ENCODE measurements around the gene ST3GAL3. TPM values are rescaled to one million over a fixed set of nuclear protein-coding genes. Genes with fewer than 3 reads are reported as not detected.

Gene ST3GAL3
- total and polyA plus RNA-seq, 10 of the 15 experiments (the other 5 are each of a cell fraction or from before 2014, with no cell fraction given) = 1.2 to 19.3 (median 11.0) TPM

DNA sequence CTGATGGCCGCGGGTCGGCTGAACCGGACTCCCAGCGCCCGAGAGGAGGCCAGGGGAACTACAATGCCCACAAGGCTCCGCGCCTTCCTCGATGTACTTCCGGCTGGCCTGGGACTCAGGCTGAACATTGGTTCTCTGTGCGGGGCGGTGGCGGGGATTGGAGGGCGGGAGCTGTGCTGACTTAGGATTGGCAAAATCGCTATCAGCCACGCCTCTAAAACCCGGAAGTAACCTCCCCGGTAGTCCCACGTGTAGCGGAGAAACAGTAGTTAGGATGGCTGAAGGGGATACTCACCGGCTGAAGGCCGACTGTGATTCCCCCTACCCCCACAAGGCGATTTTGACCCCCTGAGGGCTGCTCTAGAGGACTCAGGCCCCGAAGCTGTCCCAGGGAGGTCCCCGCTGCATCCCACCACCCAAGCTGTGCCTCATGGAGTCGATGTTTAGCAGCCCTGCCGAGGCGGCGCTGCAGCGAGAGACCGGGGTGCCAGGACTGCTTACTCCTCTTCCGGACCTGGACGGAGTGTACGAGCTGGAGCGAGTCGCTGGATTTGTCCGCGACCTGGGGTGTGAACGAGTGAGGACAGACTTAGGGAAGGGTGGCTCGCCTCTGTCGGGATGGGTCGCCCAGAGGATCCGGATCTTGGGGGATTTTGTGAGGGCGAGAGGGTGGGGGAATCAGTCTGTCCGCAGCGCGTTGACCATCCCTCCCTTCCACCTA lies 262.6 kb downstream of the ST3GAL3 start, which contains the start of gene DPH2:
Gene DPH2 (plus strand): TSS at position 265 of the 721 bp plus-strand sequence. CDS start 166 bp downstream, at position 431.
- Histone ChIP-seq H3K27ac (ENCODE audit: control insufficient read depth, insufficient read depth) (peak within 1 kb of the TSS; percentile 60), H3K27me3 (replicated peaks in 1 of 2; ENCODE audit: control insufficient read depth in 2 of 2, insufficient read depth in 2 of 2, low read length in 1 of 2) (no peaks in the 10 kb centered on the region), H3K9me3 (replicated peaks; ENCODE audit: control insufficient read depth, insufficient read depth, low read length) (no peaks in the 10 kb centered on the region), H2AFZ (ENCODE audit: control insufficient read depth, low read depth, low read length) (peak within 1 kb of the TSS; percentile 46), H3K4me3 (peak within 1 kb of the TSS; percentile 98), H3K4me2 (ENCODE audit: control insufficient read depth, insufficient read depth) (peak within 1 kb of the TSS; percentile 93), H3K79me2 (ENCODE audit: control insufficient read depth, insufficient read depth, low read length) (peaks cover 18% of the 10 kb centered on the region), H3K4me1 (ENCODE audit: control insufficient read depth, insufficient read depth, low read length) (peaks cover 18% of the 10 kb centered on the region), H4K20me1 (ENCODE audit: control insufficient read depth, insufficient read depth) (no peaks in the 10 kb centered on the region), H3K36me3 (ENCODE audit: control insufficient read depth in 2 of 2, insufficient read depth in 2 of 2, low read length in 1 of 2) (peaks cover 8 to 11% of the 10 kb centered on the region in 2 experiments; a peak in 3 of 4 replicates), H3K9ac (ENCODE audit: control insufficient read depth, insufficient read depth, low read length) (peak within 1 kb of the TSS; percentile 89)
- DNase-seq (ENCODE audit: low read depth, low spot score) = peak; percentile 91
- POLR2A ChIA-PET = interaction anchor here (1.0 kb wide), 2 partner anchors 17 to 23 kb away, joined by 3 read pairs; partner anchors contain the start of gene IPO13
- CTCF ChIA-PET = interaction anchor here (0.6 to 2.0 kb wide), 4 partner anchors 23 to 320 kb away, joined by 3 to 6 read pairs (median 4); partner anchors contain the start of gene KDM4A
- intact Hi-C loops (cut with micrococcal nuclease; ENCODE audit: unreplicated experiment) = loop anchor here (1.0 kb wide), 1 partner anchor 24 kb away; the partner anchor contains the start of gene IPO13
- 1% methylated on average over 46 of the region's 47 CpGs for WGBS (ENCODE audit: insufficient coverage, insufficient replicate concordance, low lambda C conversion rate, missing lambda C conversion rate)
- in situ Hi-C loops (cut with MboI) = no loop called here
- TSS peak; percentile 73 for BruUV-seq (replicated peaks)
- peak; percentile 96 for FAIRE-seq
- RAD21 ChIA-PET (ENCODE audit: unreplicated experiment) = interaction anchor here (2.6 kb wide), 1 partner anchor 207 kb away, joined by 6 read pairs; no protein-coding TSS in a partner anchor
- ATAC-seq = peak; percentile 94
- SMC1A ChIA-PET (ENCODE audit: uncharacterized antibody, unreplicated experiment) = interaction anchor here (1.0 kb wide), 1 partner anchor 78 kb away, joined by 3 read pairs; no protein-coding TSS in a partner anchor
- TF ChIP-seq BCL11A (IDR thresholded peaks at IDR 0.05; ENCODE audit: low read depth, low read length) (no peak), TAF1 (IDR thresholded peaks at IDR 0.05; ENCODE audit: borderline replicate concordance, low read depth, low read length) (no peak), BACH1 (IDR thresholded peaks at IDR 0.05; ENCODE audit: borderline replicate concordance) (no peak), ESRRA (IDR thresholded peaks at IDR 0.05; ENCODE audit: low read length) (no peak), MEF2B (IDR thresholded peaks at IDR 0.05; ENCODE audit: partially characterized antibody, poor library complexity, severe bottlenecking) (no peak), NR2C2 (IDR thresholded peaks at IDR 0.05; ENCODE audit: borderline replicate concordance, control insufficient read depth, insufficient read length, low read depth) (no peak), IRF4 (IDR thresholded peaks at IDR 0.05; ENCODE audit: low read depth, low read length) (no peak), WRNIP1 (IDR thresholded peaks at IDR 0.05; ENCODE audit: borderline replicate concordance, low read depth, low read length) (no peak), STAT1 (conservative IDR thresholded peaks at IDR 0.05) (no peak), ASH2L (IDR thresholded peaks at IDR 0.05; ENCODE audit: borderline replicate concordance, low read depth) (no peak), POLR2A (IDR thresholded peaks at IDR 0.05; ENCODE audit: low read depth, low read length) (peak; percentile 67), HDAC2 (IDR thresholded peaks at IDR 0.05) (no peak), MLLT1 (IDR thresholded peaks at IDR 0.05) (no peak; the same call in 1 of the 2 replicates), STAT3 (IDR thresholded peaks at IDR 0.05; ENCODE audit: low read depth, low read length) (no peak), LARP7 (IDR thresholded peaks at IDR 0.05) (no peak), MYC (IDR thresholded peaks at IDR 0.05; ENCODE audit: insufficient read depth, insufficient read length, insufficient replicate concordance, low read length, severe bottlenecking) (no peak)
- TF ChIP-seq, protein P1, sequence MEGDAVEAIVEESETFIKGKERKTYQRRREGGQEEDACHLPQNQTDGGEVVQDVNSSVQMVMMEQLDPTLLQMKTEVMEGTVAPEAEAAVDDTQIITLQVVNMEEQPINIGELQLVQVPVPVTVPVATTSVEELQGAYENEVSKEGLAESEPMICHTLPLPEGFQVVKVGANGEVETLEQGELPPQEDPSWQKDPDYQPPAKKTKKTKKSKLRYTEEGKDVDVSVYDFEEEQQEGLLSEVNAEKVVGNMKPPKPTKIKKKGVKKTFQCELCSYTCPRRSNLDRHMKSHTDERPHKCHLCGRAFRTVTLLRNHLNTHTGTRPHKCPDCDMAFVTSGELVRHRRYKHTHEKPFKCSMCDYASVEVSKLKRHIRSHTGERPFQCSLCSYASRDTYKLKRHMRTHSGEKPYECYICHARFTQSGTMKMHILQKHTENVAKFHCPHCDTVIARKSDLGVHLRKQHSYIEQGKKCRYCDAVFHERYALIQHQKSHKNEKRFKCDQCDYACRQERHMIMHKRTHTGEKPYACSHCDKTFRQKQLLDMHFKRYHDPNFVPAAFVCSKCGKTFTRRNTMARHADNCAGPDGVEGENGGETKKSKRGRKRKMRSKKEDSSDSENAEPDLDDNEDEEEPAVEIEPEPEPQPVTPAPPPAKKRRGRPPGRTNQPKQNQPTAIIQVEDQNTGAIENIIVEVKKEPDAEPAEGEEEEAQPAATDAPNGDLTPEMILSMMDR (IDR thresholded peaks at IDR 0.05 in 2 of 3, conservative IDR thresholded peaks at IDR 0.05 in 1 of 3; ENCODE audit: control insufficient read depth in 2 of 3, extremely low read depth in 1 of 3, insufficient read depth in 1 of 3, low read depth in 3 of 3, low read length in 3 of 3) = peak in 2 of 3 experiments; percentile 10 to 15; a peak in 2 of 6 replicates
- TF ChIP-seq, protein P2, sequence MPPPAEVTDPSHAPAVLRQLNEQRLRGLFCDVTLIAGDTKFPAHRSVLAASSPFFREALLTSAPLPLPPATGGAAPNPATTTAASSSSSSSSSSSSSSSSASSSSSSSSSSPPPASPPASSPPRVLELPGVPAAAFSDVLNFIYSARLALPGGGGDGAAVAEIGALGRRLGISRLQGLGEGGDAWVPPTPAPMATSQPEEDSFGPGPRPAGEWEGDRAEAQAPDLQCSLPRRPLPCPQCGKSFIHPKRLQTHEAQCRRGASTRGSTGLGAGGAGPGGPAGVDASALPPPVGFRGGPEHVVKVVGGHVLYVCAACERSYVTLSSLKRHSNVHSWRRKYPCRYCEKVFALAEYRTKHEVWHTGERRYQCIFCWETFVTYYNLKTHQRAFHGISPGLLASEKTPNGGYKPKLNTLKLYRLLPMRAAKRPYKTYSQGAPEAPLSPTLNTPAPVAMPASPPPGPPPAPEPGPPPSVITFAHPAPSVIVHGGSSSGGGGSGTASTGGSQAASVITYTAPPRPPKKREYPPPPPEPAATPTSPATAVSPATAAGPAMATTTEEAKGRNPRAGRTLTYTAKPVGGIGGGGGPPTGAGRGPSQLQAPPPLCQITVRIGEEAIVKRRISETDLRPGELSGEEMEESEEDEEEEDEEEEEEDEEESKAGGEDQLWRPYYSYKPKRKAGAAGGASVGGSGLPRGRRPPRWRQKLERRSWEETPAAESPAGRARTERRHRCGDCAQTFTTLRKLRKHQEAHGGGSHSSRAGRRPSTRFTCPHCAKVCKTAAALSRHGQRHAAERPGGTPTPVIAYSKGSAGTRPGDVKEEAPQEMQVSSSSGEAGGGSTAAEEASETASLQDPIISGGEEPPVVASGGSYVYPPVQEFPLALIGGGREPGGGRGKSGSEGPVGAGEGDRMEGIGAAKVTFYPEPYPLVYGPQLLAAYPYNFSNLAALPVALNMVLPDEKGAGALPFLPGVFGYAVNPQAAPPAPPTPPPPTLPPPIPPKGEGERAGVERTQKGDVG (CRISPR knock-in tag; IDR thresholded peaks at IDR 0.05) = no peak

Data from GM12878 (cell line).